HG02973 (cell line): Measurements from ENCODE around the gene CYB561D2.

Experiments used
- ATAC-seq: cut with Tn5 transposase; IDR thresholded peaks from one replicate; pipeline ENCODE4 v1.9.1; 2021; ENCODE audit warnings: moderate library complexity; ENCODE audit not compliant: unreplicated experiment

CYB561D2 gene

DNA sequence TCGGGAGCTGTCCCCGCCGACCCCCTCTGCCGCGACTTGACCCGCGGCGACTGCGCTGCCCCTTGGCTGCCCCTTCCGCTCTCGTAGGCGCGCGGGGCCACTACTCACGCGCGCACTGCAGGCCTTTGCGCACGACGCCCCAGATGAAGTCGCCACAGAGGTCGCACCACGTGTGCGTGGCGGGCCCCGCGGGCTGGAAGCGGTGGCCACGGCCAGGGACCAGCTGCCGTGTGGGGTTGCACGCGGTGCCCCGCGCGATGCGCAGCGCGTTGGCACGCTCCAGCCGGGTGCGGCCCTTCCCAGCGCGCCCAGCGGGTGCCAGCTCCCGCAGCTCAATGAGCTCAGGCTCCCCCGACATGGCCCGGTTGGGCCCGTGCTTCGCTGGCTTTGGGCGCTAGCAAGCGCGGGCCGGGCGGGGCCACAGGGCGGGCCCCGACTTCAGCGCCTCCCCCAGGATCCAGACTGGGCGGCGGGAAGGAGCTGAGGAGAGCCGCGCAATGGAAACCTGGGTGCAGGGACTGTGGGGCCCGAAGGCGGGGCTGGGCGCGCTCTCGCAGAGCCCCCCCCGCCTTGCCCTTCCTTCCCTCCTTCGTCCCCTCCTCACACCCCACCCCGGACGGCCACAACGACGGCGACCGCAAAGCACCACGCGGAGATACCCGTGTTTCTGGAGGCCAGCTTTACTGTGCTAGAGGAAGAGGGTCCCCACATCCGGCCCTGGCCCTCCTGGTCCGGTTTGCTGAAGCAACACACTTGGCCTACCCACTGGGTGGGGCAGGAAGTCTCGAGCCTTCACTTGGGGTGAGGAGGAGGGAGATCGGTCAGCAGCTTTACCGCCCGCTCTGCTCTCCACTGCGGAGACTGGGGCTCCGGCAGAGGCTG lies 10.0 kb upstream of the CYB561D2 start, which contains the start of gene RASSF1:
Gene RASSF1, minus strand, starts transcription at position 389 of the 882 bp plus-strand sequence. Its CDS starts 31 bp downstream, at position 358.
- no peak for ATAC-seq

GRCh38 chr3:50341537-50341936 lies 9.1 kb upstream of the CYB561D2 start:
- no peak for ATAC-seq

DNA sequence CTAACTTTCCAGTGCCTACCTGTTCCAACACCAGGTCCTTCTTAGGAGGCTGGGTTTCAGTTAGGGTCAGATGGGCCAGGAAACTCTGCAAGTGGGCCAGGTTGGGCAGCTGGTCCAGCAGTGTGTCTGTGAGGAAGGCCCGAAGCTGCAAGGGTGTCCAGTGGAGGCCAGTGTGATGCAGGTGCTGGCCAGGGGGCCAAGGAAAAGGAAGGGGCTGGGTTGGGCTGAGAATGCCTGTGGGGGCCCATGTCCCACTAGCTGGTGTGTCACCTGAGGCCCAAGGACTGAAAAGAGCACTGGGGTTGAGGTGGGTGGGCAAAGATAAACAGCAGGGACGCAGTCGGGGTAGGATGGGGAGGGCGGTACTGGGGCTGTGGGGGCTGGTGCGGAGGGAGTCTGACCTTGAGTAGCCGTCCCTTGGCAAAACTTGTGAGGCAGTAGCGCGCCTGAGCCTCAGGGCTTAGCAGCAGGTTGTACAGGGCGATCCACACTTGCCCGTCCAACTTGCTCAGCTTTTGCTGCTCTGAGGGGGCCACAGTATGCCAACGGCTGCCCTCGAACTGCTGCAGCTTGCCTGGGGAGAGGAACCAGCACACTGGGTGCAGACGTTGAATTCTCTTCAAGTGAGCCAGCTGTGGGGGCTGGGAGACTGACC lies 8.5 kb upstream of the CYB561D2 start:
- ATAC-seq: no peak

- ATAC-seq: no peak
These were observed 7.6 kb upstream of the CYB561D2 start for GRCh38 chr3:50342813-50343633.

GRCh38 chr3:50345008-50345407 lies 5.7 kb upstream of the CYB561D2 start:
- ATAC-seq: no peak

GRCh38 chr3:50345586-50346234 lies 5.0 kb upstream of the CYB561D2 start, which contains the start of gene ZMYND10:
ZMYND10 (minus strand) TSS chr3:50345732; CDS start chr3:50345579, 153 bp downstream.
- ATAC-seq: no peak

- ATAC-seq: no peak
These were observed 3.4 kb upstream of the CYB561D2 start for GRCh38 chr3:50347187-50347813.

DNA sequence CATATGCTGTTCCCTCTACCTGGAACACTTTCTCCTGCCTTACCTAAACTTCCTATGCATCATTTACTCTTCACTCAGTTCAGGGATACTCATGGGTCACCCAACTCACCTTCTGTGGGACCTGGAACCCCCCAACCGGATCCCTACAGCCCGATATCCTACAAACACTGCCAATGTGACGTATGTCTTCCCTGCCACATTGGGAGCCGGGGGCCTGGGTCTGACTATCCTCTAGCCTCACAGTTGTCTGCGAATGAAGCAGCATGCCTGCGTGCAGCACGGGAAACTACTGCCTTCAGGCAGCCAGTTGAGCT lies 492 bp upstream of the CYB561D2 start:
- no peak for ATAC-seq

DNA sequence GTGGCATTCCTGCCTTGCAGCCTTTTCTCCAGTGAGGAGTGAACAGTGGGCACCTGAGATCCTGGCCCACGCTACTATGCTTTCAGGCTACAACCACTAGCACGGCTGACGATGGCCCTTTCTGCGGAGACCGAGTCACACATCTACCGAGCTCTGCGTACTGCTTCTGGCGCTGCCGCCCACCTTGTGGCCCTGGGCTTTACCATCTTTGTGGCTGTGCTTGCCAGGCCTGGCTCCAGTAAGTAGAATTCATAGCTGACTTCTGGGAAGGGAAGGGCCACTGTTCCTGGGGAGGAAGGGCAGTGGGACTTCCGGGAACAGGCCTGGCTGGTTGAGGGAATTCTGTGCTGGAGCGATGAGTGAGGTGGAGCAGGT lies 648 bp downstream of the CYB561D2 start:
- no peak for ATAC-seq

- no peak for ATAC-seq
These were observed 2.1 kb downstream of the CYB561D2 start for GRCh38 chr3:50352781-50353180.

GRCh38 chr3:50353245-50354004 lies 2.8 kb downstream of the CYB561D2 start:
- ATAC-seq: no peak

DNA sequence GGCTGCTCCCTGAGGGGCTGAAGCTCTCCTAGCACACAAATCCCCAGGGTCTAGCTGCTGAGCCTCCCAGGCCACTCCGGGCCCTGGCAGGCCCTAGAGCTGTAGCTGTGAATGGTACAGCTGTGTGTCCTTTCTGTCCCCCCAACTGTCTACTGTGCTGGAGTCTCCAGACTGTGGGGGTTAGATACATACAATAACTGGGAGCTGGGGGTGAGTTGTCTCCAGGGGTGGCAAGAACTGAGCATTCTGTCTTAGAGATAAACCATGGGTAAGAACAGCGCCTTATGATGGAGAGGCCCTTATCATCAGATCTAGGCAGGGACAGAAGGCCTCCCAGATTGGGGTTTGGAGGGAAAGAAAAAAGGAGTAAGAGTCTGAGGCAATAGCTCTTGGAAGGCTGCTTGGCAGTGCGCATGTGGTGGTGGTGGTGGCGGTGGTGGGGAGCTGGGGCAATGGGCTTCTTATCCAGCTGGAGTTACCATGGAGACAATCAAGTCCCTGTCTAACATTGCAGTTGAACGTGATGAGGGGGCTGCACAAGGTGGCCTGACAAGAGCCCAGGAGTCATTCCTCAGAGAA lies 3.6 kb downstream of the CYB561D2 start:
- no peak for ATAC-seq

- no peak for ATAC-seq
These were observed 4.2 kb downstream of the CYB561D2 start for GRCh38 chr3:50354850-50355249.

- no peak for ATAC-seq
These were observed 5.3 kb downstream of the CYB561D2 start for GRCh38 chr3:50355829-50356552.

- ATAC-seq: no peak
These were observed 5.9 kb downstream of the CYB561D2 start for GRCh38 chr3:50356553-50356952.

DNA sequence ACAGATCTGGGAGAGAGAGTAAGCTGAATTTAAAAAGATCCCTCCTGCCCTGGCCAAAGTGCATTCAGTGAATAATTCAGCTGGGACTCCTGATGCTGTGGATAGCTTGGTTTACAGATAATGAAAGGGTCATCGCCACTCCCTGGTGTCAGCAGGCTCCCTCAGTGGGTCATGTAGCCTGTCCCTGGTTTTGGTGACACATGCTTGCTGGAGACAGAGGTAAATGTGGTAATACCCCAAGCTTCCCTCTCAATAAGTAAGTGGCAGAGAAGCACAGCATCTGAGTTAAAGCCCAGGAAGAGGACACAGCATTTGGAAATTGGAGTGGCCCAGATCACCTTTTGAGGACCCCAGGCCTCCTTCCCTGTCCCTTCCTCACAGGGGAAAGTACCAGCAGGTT lies 6.8 kb downstream of the CYB561D2 start:
- ATAC-seq: no peak

- no peak for ATAC-seq
These were observed 7.8 kb downstream of the CYB561D2 start for GRCh38 chr3:50358355-50358910.
